ENCODE results near the gene BRAF.
"Not testable (repeated sequence)": the region's sequence is repeated elsewhere in the genome, so short reads cannot be mapped to it uniquely, and the experiment has no call there.

BRAF gene

GRCh38 chr7:140863867-140864266 lies 60.9 kb downstream of the BRAF start:
- peaks cover 5% of the 10 kb centered on the region for H3K9me3 Mint-ChIP-seq
- H3K36me3 Mint-ChIP-seq (ENCODE audit: insufficient read depth): peaks cover 8% of the 10 kb centered on the region
- DNase-seq (ENCODE audit: low spot score in 2 of 2): no peak
- no peak for ATAC-seq (replicated peaks; ENCODE audit: extremely low read depth, poor library complexity, severe bottlenecking)
- no peak overlapping the region for H3K4me3 Mint-ChIP-seq
- peaks cover 40% of the 10 kb centered on the region for H3K4me1 Mint-ChIP-seq
- no peaks in the 10 kb centered on the region for H3K27me3 Mint-ChIP-seq
- no peak overlapping the region for H3K27ac Mint-ChIP-seq (ENCODE audit: low read depth)

- Mint-ChIP-seq H3K9me3 (peaks cover 5% of the 10 kb centered on the region), H3K4me1 (peaks cover 37% of the 10 kb centered on the region), H3K27ac (ENCODE audit: low read depth) (no peak overlapping the region), H3K4me3 (no peak overlapping the region), H3K27me3 (no peaks in the 10 kb centered on the region), H3K36me3 (ENCODE audit: insufficient read depth) (peaks cover 8% of the 10 kb centered on the region)
- no peak for ATAC-seq (replicated peaks; ENCODE audit: extremely low read depth, poor library complexity, severe bottlenecking)
- DNase-seq (ENCODE audit: low spot score in 2 of 2): no peak
Observed at GRCh38 chr7:140863184-140863583, 61.5 kb downstream of the BRAF start.

GRCh38 chr7:140857048-140857447 lies 67.7 kb downstream of the BRAF start:
- H3K27ac Mint-ChIP-seq (ENCODE audit: low read depth): peak overlapping the region; percentile 50
- peaks cover 43% of the 10 kb centered on the region for H3K4me1 Mint-ChIP-seq
- DNase-seq (ENCODE audit: low spot score in 2 of 2) (no peak), ATAC-seq (replicated peaks; ENCODE audit: extremely low read depth, poor library complexity, severe bottlenecking) (no peak)
- H3K36me3 Mint-ChIP-seq (ENCODE audit: insufficient read depth): peaks cover 3% of the 10 kb centered on the region
- no peaks in the 10 kb centered on the region for H3K9me3 Mint-ChIP-seq
- H3K4me3 Mint-ChIP-seq: no peak overlapping the region
- H3K27me3 Mint-ChIP-seq: no peaks in the 10 kb centered on the region

- Mint-ChIP-seq H3K4me1 (peaks cover 6% of the 10 kb centered on the region), H3K27ac (ENCODE audit: low read depth) (no peak overlapping the region), H3K9me3 (no peaks in the 10 kb centered on the region), H3K36me3 (ENCODE audit: insufficient read depth) (peaks cover 15% of the 10 kb centered on the region), H3K27me3 (no peaks in the 10 kb centered on the region), H3K4me3 (no peak overlapping the region)
- no peak for DNase-seq (ENCODE audit: low spot score in 2 of 2)
- no peak for ATAC-seq (replicated peaks; ENCODE audit: extremely low read depth, poor library complexity, severe bottlenecking)
Observed at GRCh38 chr7:140841166-140841715, 83.5 kb downstream of the BRAF start.

GRCh38 chr7:140831724-140832123 lies 93.0 kb downstream of the BRAF start:
- H3K36me3 Mint-ChIP-seq (ENCODE audit: insufficient read depth): peaks cover 14% of the 10 kb centered on the region
- no peaks in the 10 kb centered on the region for H3K27me3 Mint-ChIP-seq
- no peaks in the 10 kb centered on the region for H3K9me3 Mint-ChIP-seq
- ATAC-seq (replicated peaks; ENCODE audit: extremely low read depth, poor library complexity, severe bottlenecking) (no peak), DNase-seq (ENCODE audit: low spot score in 2 of 2) (no peak)
- H3K4me3 Mint-ChIP-seq: no peak overlapping the region
- H3K27ac Mint-ChIP-seq (ENCODE audit: low read depth): no peak overlapping the region
- no peaks in the 10 kb centered on the region for H3K4me1 Mint-ChIP-seq

- peak overlapping the region; percentile 1 for H3K27ac Mint-ChIP-seq (ENCODE audit: low read depth)
- H3K36me3 Mint-ChIP-seq (ENCODE audit: insufficient read depth): peaks cover 12% of the 10 kb centered on the region
Observed at GRCh38 chr7:140829720-140830119, 95.0 kb downstream of the BRAF start.

GRCh38 chr7:140828741-140829140 lies 96.0 kb downstream of the BRAF start:
- Mint-ChIP-seq H3K4me1 (no peaks in the 10 kb centered on the region), H3K27me3 (no peaks in the 10 kb centered on the region), H3K4me3 (no peak overlapping the region), H3K36me3 (ENCODE audit: insufficient read depth) (peaks cover 11% of the 10 kb centered on the region), H3K9me3 (no peaks in the 10 kb centered on the region), H3K27ac (ENCODE audit: low read depth) (peak overlapping the region; percentile 46)
- DNase-seq (ENCODE audit: low spot score in 2 of 2): no peak
- no peak for ATAC-seq (replicated peaks; ENCODE audit: extremely low read depth, poor library complexity, severe bottlenecking)

More at GRCh38 chr7:140829720-140830119, 95.0 kb downstream of the BRAF start:
- Mint-ChIP-seq H3K4me3 (no peak overlapping the region), H3K27me3 (no peaks in the 10 kb centered on the region), H3K4me1 (no peaks in the 10 kb centered on the region), H3K9me3 (no peaks in the 10 kb centered on the region)
- DNase-seq (ENCODE audit: low spot score in 2 of 2): no peak
- no peak for ATAC-seq (replicated peaks; ENCODE audit: extremely low read depth, poor library complexity, severe bottlenecking)

- not testable (repeated sequence) for H3K27ac Mint-ChIP-seq (ENCODE audit: low read depth); DNase-seq (ENCODE audit: low spot score in 2 of 2); H3K4me3 Mint-ChIP-seq; H3K9me3 Mint-ChIP-seq; H3K4me1 Mint-ChIP-seq; ATAC-seq (replicated peaks; ENCODE audit: extremely low read depth, poor library complexity, severe bottlenecking); H3K36me3 Mint-ChIP-seq (ENCODE audit: insufficient read depth); H3K27me3 Mint-ChIP-seq
Observed at GRCh38 chr7:140817383-140817782, 107.3 kb downstream of the BRAF start.

GRCh38 chr7:140810830-140811556 lies 113.7 kb downstream of the BRAF start:
- H3K27ac Mint-ChIP-seq (ENCODE audit: low read depth): no peak overlapping the region
- H3K4me1 Mint-ChIP-seq: peaks cover 5% of the 10 kb centered on the region
- H3K36me3 Mint-ChIP-seq (ENCODE audit: insufficient read depth): peaks cover 5% of the 10 kb centered on the region
- no peak overlapping the region for H3K4me3 Mint-ChIP-seq
- H3K9me3 Mint-ChIP-seq: no peaks in the 10 kb centered on the region
- DNase-seq (ENCODE audit: low spot score in 2 of 2) (peak; percentile 37 to 47), ATAC-seq (replicated peaks; ENCODE audit: extremely low read depth, poor library complexity, severe bottlenecking) (peak; percentile 71)
- no peaks in the 10 kb centered on the region for H3K27me3 Mint-ChIP-seq

- no peak for ATAC-seq (replicated peaks; ENCODE audit: extremely low read depth, poor library complexity, severe bottlenecking)
- H3K27ac Mint-ChIP-seq (ENCODE audit: low read depth): no peak overlapping the region
Observed at GRCh38 chr7:140810385-140810784, 114.3 kb downstream of the BRAF start.

GRCh38 chr7:140778975-140779374 lies 145.8 kb downstream of the BRAF start:
- ATAC-seq (replicated peaks; ENCODE audit: extremely low read depth, poor library complexity, severe bottlenecking): peak; percentile 67
- peak overlapping the region; percentile 17 for H3K27ac Mint-ChIP-seq (ENCODE audit: low read depth)
- no peak for DNase-seq (ENCODE audit: low spot score in 2 of 2)

More at GRCh38 chr7:140810385-140810784, 114.3 kb downstream of the BRAF start:
- DNase-seq (ENCODE audit: low spot score in 2 of 2): no peak
- H3K4me3 Mint-ChIP-seq: no peak overlapping the region
- H3K36me3 Mint-ChIP-seq (ENCODE audit: insufficient read depth): peaks cover 5% of the 10 kb centered on the region
- no peaks in the 10 kb centered on the region for H3K27me3 Mint-ChIP-seq
- peaks cover 5% of the 10 kb centered on the region for H3K4me1 Mint-ChIP-seq
- H3K9me3 Mint-ChIP-seq: no peaks in the 10 kb centered on the region

GRCh38 chr7:140778568-140778967 lies 146.2 kb downstream of the BRAF start:
- Mint-ChIP-seq H3K27me3 (no peaks in the 10 kb centered on the region), H3K4me1 (peaks cover 6% of the 10 kb centered on the region), H3K36me3 (ENCODE audit: insufficient read depth) (peaks cover 30% of the 10 kb centered on the region), H3K4me3 (no peak overlapping the region), H3K27ac (ENCODE audit: low read depth) (peak overlapping the region; percentile 17), H3K9me3 (no peaks in the 10 kb centered on the region)
- ATAC-seq (replicated peaks; ENCODE audit: extremely low read depth, poor library complexity, severe bottlenecking) (no peak), DNase-seq (ENCODE audit: low spot score in 2 of 2) (no peak)

More at GRCh38 chr7:140778975-140779374, 145.8 kb downstream of the BRAF start:
- Mint-ChIP-seq H3K36me3 (ENCODE audit: insufficient read depth) (peaks cover 30% of the 10 kb centered on the region), H3K4me3 (no peak overlapping the region), H3K4me1 (peaks cover 6% of the 10 kb centered on the region), H3K27me3 (no peaks in the 10 kb centered on the region), H3K9me3 (no peaks in the 10 kb centered on the region)

- Mint-ChIP-seq H3K4me3 (no peak overlapping the region), H3K9me3 (no peaks in the 10 kb centered on the region), H3K36me3 (ENCODE audit: insufficient read depth) (peaks cover 29% of the 10 kb centered on the region), H3K27ac (ENCODE audit: low read depth) (no peak overlapping the region), H3K4me1 (peaks cover 6% of the 10 kb centered on the region), H3K27me3 (no peaks in the 10 kb centered on the region)
- DNase-seq (ENCODE audit: low spot score in 2 of 2): no peak
- ATAC-seq (replicated peaks; ENCODE audit: extremely low read depth, poor library complexity, severe bottlenecking): no peak
Observed at GRCh38 chr7:140774371-140774770, 150.4 kb downstream of the BRAF start.

Data from central memory CD8-positive, alpha-beta T cell (primary cell).